Measurements from ENCODE around the gene PRM1. TPM values are rescaled to one million over a fixed set of nuclear protein-coding genes. Genes with fewer than 3 reads are reported as not detected.

PRM1 gene
- total and polyA plus RNA-seq, 4 donors, result not detected

- Histone ChIP-seq H3K9ac (ENCODE audit: insufficient read depth in 1 of 2, low read length in 2 of 2) (no peak overlapping the region), H3K27ac (ENCODE audit: low read depth in 1 of 2, low read length in 1 of 2) (no peak overlapping the region), H3K4me1 (ENCODE audit: control insufficient read depth in 5 of 5, insufficient read depth in 5 of 5, low read length in 5 of 5) (peaks cover 0 to 9% (median 0%) of the 10 kb centered on the region in 5 donors), H3K27me3 (ENCODE audit: control insufficient read depth in 3 of 3, insufficient read depth in 3 of 3, low read length in 2 of 3) (no peaks in the 10 kb centered on the region), H3K4me3 (no peak overlapping the region), H3K9me3 (ENCODE audit: control insufficient read depth in 4 of 4, insufficient read depth in 3 of 4, low read length in 3 of 4) (no peaks in the 10 kb centered on the region), H3K36me3 (ENCODE audit: control insufficient read depth in 4 of 4, insufficient read depth in 4 of 4, low read length in 4 of 4) (no peaks in the 10 kb centered on the region)
- DNase-seq (peak in 2 of 3 donors; percentile 18 to 61), ATAC-seq (ENCODE audit: insufficient read depth, low FRiP score) (no peak)
- WGBS, 2 donors, result 82 to 86% methylated on average over 10 of the region's 10 CpGs
- TF ChIP-seq, protein P1, sequence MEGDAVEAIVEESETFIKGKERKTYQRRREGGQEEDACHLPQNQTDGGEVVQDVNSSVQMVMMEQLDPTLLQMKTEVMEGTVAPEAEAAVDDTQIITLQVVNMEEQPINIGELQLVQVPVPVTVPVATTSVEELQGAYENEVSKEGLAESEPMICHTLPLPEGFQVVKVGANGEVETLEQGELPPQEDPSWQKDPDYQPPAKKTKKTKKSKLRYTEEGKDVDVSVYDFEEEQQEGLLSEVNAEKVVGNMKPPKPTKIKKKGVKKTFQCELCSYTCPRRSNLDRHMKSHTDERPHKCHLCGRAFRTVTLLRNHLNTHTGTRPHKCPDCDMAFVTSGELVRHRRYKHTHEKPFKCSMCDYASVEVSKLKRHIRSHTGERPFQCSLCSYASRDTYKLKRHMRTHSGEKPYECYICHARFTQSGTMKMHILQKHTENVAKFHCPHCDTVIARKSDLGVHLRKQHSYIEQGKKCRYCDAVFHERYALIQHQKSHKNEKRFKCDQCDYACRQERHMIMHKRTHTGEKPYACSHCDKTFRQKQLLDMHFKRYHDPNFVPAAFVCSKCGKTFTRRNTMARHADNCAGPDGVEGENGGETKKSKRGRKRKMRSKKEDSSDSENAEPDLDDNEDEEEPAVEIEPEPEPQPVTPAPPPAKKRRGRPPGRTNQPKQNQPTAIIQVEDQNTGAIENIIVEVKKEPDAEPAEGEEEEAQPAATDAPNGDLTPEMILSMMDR (IDR thresholded peaks at IDR 0.05; ENCODE audit: control extremely low read depth, extremely low read depth), result no peak
Observed at GRCh38 chr16:11231367-11231970, 49.7 kb downstream of the PRM1 start.

Small RNA genes lying within 50 kb of the gene (small RNA-seq; reads per million reads assigned to genes)
- gene MIR548H2 (ENCODE audit: low replicate concordance), result not detected
- gene RF00019 (ENCODE audit: low replicate concordance), result not detected
- gene RF00554 (ENCODE audit: low replicate concordance), result not detected

Other genes starting within 250 kb of the PRM1 start
- 10 to 100 TPM; 16.7 to 30.5 TPM for gene SOCS1, start 25.1 kb downstream of the PRM1 start, total RNA-seq
- gene SOCS1, start 25.1 kb downstream of the PRM1 start, polyA plus RNA-seq, result 10 to 100 TPM; 13.8 to 39.7 TPM
- gene TNP2, start 12.0 kb downstream of the PRM1 start, total RNA-seq, result not detected
- gene TNP2, start 12.0 kb downstream of the PRM1 start, polyA plus RNA-seq, result not detected
- not detected for gene PRM3, start 7.7 kb downstream of the PRM1 start, total RNA-seq
- gene PRM3, start 7.7 kb downstream of the PRM1 start, polyA plus RNA-seq, result not detected
- gene PRM2, start 4.8 kb downstream of the PRM1 start, total RNA-seq, result not detected
- gene PRM2, start 4.8 kb downstream of the PRM1 start, polyA plus RNA-seq, result not detected
- gene RMI2, start 64.1 kb upstream of the PRM1 start, total RNA-seq, result 1 to 10 TPM; 4.4 to 4.6 TPM
- 1 to 10 TPM; 2.5 to 7.2 TPM for gene RMI2, start 64.1 kb upstream of the PRM1 start, polyA plus RNA-seq

Data from lung (tissue), 13 donors.